Amniotic stem cell (primary cell): Measurements from ENCODE around the gene PGRMC1.
"Not testable (repeated sequence)": the region's sequence is repeated elsewhere in the genome, so short reads cannot be mapped to it uniquely, and the experiment has no call there.

ENCODE experiments used
- DNase-seq: peaks from one replicate; lab custom pipeline; 2025; lab: John Stamatoyannopoulos, UW

Gene PGRMC1

GRCh38 chrX:119235872-119236622 is at the start of gene PGRMC1:
Gene PGRMC1 (plus strand): TSS chrX:119236285. CDS start chrX:119236364, 79 bp downstream.
- DNase-seq = peak; percentile 14

- DNase-seq = no peak
These were observed 49.3 kb upstream of the PGRMC1 start for GRCh38 chrX:119186763-119187162.

- DNase-seq = no peak
These were observed 48.8 kb upstream of the PGRMC1 start for GRCh38 chrX:119187298-119187697.

GRCh38 chrX:119189115-119189514 is 47.0 kb upstream of the PGRMC1 start:
- no peak for DNase-seq

- no peak for DNase-seq
These were observed 46.5 kb upstream of the PGRMC1 start for GRCh38 chrX:119189595-119189994.

GRCh38 chrX:119190091-119190681 is 45.9 kb upstream of the PGRMC1 start:
- DNase-seq = no peak

GRCh38 chrX:119190831-119191230 is 45.3 kb upstream of the PGRMC1 start:
- no peak for DNase-seq

GRCh38 chrX:119194621-119195020 is 41.5 kb upstream of the PGRMC1 start:
- DNase-seq = no peak

GRCh38 chrX:119201570-119201969 is 34.5 kb upstream of the PGRMC1 start:
- no peak for DNase-seq

- no peak for DNase-seq
These were observed 29.9 kb upstream of the PGRMC1 start for GRCh38 chrX:119206203-119206602.

- not testable (repeated sequence) for DNase-seq
These were observed 28.6 kb upstream of the PGRMC1 start for GRCh38 chrX:119207483-119207882.

- no peak for DNase-seq
These were observed 27.6 kb upstream of the PGRMC1 start for GRCh38 chrX:119208401-119209057.

- not testable (repeated sequence) for DNase-seq
These were observed 25.0 kb upstream of the PGRMC1 start for GRCh38 chrX:119210931-119211648.

- no peak for DNase-seq
These were observed 24.5 kb upstream of the PGRMC1 start for GRCh38 chrX:119211649-119212014.

- DNase-seq = no peak
These were observed 17.9 kb upstream of the PGRMC1 start for GRCh38 chrX:119218198-119218597.

- no peak for DNase-seq
These were observed 13.2 kb upstream of the PGRMC1 start for GRCh38 chrX:119222932-119223331.

GRCh38 chrX:119223783-119224182 is 12.3 kb upstream of the PGRMC1 start:
- no peak for DNase-seq

GRCh38 chrX:119226446-119226845 is 9.6 kb upstream of the PGRMC1 start:
- no peak for DNase-seq

- DNase-seq = peak; percentile 27
These were observed 7.4 kb upstream of the PGRMC1 start for GRCh38 chrX:119228512-119229252.

- DNase-seq = no peak
These were observed 6.9 kb upstream of the PGRMC1 start for GRCh38 chrX:119229253-119229615.

- DNase-seq = no peak
These were observed 5.2 kb upstream of the PGRMC1 start for GRCh38 chrX:119230850-119231249.

- no peak for DNase-seq
These were observed 4.1 kb upstream of the PGRMC1 start for GRCh38 chrX:119231936-119232445.
